ENCODE measurements around the gene RXRB. TPM values are rescaled to one million over a fixed set of nuclear protein-coding genes. Genes with fewer than 3 reads are reported as not detected.
A peak's percentile ranks its signal among the peaks of the same experiment; 100 is the strongest.

Gene RXRB
- total and polyA plus RNA-seq, 2 of the 13 experiments (the other 11 are each of a cell fraction or from before 2014, with no cell fraction given) = 26.7 to 55.7 TPM

DNA sequence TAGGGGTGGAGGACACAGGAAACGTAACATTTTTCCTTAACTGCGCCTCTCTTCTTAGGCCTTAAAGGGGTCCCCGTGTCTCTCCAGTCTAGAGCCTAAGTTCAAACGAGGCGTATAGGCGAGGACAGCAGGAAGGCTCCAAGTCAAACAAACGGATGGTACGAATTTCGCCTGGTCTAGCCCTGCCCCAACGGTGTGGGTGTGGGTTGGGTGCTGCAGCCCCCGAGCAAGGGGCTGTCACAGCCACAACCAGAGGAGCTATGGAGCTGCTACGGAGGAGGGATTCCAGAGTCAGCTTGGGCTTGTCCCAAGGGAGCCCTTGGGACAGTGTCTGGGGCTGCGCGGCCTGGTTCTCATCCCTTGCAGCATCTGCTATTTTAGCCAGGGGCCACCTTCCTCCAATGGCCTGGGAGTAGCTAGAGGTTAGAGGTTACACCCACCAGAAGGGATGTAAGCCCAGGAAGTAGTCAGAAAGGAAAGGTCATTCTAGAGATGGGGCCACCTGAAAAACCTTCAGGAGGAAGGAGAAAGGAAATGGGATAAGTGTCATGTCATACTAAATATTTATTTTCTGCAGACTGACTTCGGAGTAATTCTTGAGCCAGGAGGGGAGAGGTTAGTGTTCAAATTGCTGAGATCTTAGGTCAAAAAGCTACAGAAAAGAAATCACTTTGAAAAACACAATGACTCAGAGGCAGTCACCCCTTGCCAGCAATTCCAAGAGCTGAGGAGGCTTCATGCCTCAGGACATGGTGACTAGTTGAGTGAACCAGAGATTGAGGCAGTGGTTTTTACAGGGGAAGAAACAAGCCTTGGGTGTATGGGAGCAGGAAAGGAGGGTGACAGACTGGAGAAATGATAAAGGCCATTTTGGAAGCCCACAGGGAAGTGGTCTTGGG lies 49.5 kb upstream of the RXRB start (continued):
- TF ChIP-seq ZBTB39 (CRISPR knock-in tag; IDR thresholded peaks at IDR 0.05) (0 out of 2 replicates have a peak, but pooled peaks have one; percentile 2), NFIB (CRISPR knock-in tag; IDR thresholded peaks at IDR 0.05; ENCODE audit: borderline replicate concordance) (0 out of 2 replicates have a peak, but pooled peaks have one; percentile 11), E2F2 (CRISPR knock-in tag; IDR thresholded peaks at IDR 0.05; ENCODE audit: borderline replicate concordance) (no peak), AKAP8 (CRISPR knock-in tag; IDR thresholded peaks at IDR 0.05) (no peak), MZF1 (CRISPR knock-in tag; IDR thresholded peaks at IDR 0.05; ENCODE audit: borderline replicate concordance) (no peak), KLF9 (CRISPR knock-in tag; IDR thresholded peaks at IDR 0.05; ENCODE audit: low read depth) (no peak), FOXA3 (CRISPR knock-in tag; IDR thresholded peaks at IDR 0.05) (peak; percentile 1; the same call in 1 of the 2 replicates), ZNF335 (CRISPR knock-in tag; IDR thresholded peaks at IDR 0.05) (no peak), EEA1 (CRISPR knock-in tag; IDR thresholded peaks at IDR 0.05; ENCODE audit: borderline replicate concordance) (peak; percentile 37; the same call in 1 of the 2 replicates), ZNF142 (CRISPR knock-in tag; IDR thresholded peaks at IDR 0.05) (no peak; the same call in 1 of the 2 replicates), ARID2 (CRISPR knock-in tag; IDR thresholded peaks at IDR 0.05; ENCODE audit: borderline replicate concordance) (no peak; the same call in 1 of the 2 replicates), NCOA1 (CRISPR knock-in tag; IDR thresholded peaks at IDR 0.05) (no peak), ZBTB33 (CRISPR knock-in tag; IDR thresholded peaks at IDR 0.05) (no peak), DNMT3B (CRISPR knock-in tag; conservative IDR thresholded peaks at IDR 0.05) (0 out of 2 replicates have a peak, but pooled peaks have one; percentile 43), MTA3 (CRISPR knock-in tag; IDR thresholded peaks at IDR 0.05) (no peak), ZBTB20 (CRISPR knock-in tag; IDR thresholded peaks at IDR 0.05; ENCODE audit: borderline replicate concordance, low read depth) (no peak; the same call in 1 of the 2 replicates), SAFB2 (CRISPR knock-in tag; IDR thresholded peaks at IDR 0.05; ENCODE audit: borderline replicate concordance, low read depth) (no peak)
